Hematopoietic multipotent progenitor cell treated with erythropoietin and hydrocortisone succinate and interleukin-3 and kit ligand, for 6 days (in vitro differentiated cells): ENCODE data around the gene SDHA.
"Not testable (repeated sequence)": the region's sequence is repeated elsewhere in the genome, so short reads cannot be mapped to it uniquely, and the experiment has no call there.

ENCODE experiments used
- DNase-seq: peaks from one replicate; pipeline ENCODE4 v3.0.0-alpha.2; 2015

The SDHA gene

GRCh38 chr5:186091-187041, 31.8 kb upstream of the SDHA start:
- DNase-seq, result no peak

DNA sequence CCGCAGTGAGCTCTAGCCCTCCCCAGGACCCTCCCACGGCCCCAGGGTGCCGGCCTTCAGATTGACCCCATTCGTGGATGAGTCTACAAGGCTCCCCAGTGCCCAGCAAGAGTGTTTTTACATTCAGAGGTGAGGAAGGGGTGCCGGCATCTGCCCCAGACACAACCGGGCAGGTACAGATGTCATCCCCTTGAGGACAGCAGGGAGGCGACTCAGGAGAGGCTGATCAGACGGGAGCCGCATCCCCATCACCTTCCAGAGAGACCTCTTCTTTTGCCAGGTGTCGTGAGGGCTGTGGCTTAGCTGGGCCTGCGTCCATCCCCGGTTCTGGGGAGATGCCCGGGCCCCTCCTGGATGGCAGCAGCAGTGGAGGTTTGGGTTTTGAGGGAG, 31.1 kb upstream of the SDHA start:
- DNase-seq, result no peak

GRCh38 chr5:187617-188451, 30.3 kb upstream of the SDHA start:
- no peak for DNase-seq

DNA sequence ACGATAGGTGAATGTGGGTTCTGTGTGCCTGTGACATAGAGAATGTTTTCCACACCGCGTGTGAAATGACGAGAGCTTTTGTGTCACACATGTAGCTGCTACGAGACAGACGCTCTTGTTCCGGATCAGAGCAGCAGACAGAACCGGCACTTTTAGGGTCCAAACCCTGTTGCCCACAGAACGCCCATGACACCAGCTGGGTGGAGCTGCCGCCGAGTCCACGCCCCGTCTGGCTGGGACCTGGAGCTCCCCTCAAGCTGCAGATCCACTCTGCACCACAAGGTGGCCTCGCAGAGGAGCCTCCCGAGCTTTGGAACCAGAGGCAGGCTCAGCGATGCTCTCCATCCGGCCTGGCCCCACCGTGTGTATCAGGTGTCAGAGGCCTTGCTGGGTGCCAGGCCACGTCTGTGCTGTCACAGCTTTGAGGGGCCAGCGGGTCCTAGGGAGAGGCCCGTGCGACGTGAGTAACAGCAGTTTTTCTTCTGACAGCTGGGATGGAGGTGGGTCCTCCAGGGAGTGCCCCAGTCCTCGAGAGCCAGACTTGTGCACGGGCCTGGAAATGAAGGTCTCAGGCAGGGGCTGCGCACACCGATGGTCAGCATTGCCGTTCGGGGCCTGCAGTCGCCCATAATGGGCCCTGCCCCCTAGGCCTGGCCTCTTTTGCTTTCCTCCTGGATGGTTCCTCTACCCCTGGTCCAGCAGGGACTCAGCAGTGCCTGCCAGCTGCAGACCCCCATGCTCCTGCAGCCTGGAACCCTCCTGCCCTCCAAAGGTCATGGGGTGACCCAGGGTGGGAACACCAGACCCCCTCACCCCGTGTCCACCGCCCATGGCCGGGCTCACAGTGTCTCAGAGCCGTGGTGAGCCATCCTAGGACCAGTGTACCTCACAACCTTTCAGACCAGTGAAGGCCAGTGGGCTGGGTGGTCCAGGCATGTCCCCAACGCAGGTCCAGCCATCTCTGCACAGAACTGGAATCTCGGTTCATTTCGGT, 29.3 kb upstream of the SDHA start:
- peak; percentile 90 for DNase-seq

- DNase-seq, result no peak
Measured at GRCh38 chr5:189486-189885, 28.6 kb upstream of the SDHA start.

- DNase-seq, result no peak
Measured at GRCh38 chr5:189976-190365, 28.1 kb upstream of the SDHA start.

GRCh38 chr5:190366-191035, 27.6 kb upstream of the SDHA start:
- no peak for DNase-seq

GRCh38 chr5:191036-191948, 26.8 kb upstream of the SDHA start, which contains the start of gene LRRC14B:
Gene LRRC14B, plus strand, starts transcription at chr5:191495. Its CDS starts 44 bp downstream, at chr5:191539.
- DNase-seq, result peak; percentile 30

GRCh38 chr5:191949-192690, 26.0 kb upstream of the SDHA start:
- no peak for DNase-seq

GRCh38 chr5:192691-192969, 25.5 kb upstream of the SDHA start:
- no peak for DNase-seq

DNA sequence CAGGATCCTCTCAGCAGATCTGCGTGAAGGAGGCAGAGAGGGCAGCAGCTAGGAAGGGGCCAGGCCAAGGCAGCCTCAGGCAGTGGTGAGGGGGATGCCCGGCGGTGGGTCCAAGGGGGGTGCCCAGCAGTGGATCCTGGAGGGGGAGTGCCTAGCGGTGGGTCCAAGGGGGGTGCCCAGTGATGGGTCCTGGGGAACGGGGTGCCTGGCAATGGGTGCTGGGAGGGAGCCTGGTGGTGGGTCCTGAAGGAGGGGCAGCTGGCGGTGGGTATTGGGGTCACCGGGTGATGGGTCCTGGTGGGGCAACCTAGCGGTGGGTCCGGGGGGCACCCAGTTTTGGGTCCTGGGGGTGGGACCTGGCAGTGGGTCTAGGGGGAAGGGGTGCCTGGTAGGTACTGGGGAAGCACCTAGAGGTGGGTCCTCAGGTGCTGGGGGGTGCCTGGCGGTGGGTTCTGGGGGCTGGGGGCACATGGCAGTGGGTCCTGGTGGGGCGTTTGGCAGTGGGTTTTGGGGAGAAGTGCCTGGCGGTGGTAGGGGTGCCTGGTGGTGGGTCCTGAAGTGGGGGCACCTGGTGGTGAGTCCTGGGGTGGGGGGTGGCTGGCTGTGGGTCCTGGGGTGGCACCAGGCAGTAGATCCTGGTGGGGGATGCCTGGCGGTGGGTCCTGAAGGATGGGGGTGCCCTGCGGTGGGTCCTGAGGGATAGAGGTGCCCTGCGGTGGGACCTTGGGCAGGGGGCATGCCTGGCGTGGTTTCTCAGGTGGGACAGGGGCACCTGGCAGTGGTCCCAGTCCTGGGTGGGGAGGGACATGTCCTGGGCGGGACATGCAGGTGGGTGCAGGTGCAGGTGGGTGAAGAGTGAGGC, 24.9 kb upstream of the SDHA start:
- no peak for DNase-seq

DNA sequence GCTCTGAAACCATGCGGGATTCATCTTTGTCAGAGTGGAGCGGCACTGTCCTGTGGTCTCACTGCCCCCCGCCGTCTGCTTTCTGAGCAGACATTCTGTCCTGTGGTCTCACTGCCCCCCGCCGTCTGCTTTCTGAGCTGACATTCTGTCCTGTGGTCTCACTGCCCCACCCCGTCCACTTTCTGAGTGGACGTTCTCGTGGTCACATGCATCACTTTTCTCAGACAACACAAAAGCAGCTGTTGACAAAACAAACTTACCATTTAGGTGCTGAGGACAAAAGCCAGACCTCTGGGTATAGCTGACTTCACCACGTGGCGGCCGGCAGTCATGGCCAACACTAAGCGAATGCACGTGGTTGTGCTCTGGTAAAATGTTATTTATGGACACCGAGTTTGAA, 24.0 kb upstream of the SDHA start:
- DNase-seq, result no peak

DNA sequence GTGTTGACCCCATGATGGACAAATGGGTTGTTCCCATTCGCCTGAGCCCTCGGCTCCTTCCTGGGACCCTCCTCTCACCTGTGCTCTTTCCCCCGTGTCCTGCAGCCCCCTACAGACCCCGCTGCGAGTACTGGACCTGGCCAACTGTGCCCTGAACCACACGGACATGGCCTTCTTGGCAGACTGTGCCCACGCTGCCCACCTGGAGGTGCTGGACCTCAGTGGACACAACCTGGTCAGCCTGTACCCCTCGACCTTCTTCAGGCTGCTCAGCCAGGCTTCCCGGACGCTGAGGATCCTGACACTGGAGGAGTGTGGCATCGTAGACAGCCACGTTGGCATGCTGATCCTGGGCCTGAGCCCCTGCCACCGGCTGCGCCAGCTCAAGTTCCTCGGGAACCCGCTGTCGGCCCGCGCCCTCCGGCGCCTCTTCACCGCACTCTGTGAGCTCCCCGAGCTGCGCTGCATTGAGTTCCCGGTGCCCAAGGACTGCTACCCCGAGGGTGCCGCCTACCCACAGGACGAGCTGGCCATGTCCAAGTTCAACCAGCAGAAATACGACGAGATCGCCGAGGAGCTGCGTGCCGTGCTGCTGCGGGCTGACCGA, 23.4 kb upstream of the SDHA start:
- no peak for DNase-seq

DNA sequence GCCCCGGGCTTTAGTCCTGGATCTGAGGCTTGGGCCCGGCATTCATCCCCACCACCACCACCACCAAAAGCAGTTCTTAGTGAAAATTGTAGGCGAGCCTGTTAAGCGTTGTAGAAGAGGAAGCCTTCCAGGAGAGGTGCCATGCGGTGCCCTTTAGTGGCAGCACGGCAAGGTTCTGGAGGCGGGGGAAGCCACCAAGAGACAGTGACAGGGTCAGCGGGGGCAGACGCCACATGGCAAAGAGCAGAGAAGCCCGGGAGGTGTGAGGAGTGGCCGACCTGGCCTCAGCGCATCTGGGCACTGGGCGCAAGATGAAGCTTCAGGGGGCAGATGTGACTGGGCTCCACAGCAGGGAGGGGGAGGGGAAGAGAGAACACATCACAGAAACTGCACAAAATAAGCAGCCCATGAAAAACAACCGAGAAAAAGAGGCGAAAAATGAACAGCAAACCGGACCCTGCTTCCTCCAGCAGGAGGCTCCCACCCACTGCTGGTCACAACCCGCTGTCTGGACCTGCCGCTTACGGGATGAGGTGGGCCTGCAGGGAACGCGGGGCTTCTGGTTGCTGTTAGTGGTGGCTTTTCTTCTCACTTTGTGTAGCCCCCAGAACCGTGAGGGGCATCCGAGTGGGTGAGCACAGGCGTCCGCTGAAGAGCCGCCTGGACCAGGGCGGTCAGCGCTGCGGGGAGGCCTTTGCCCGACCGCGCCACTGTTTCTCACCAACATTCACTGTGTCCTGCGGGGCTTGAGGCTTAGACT, 22.5 kb upstream of the SDHA start:
- DNase-seq, result no peak

GRCh38 chr5:196350-196749, 21.8 kb upstream of the SDHA start:
- no peak for DNase-seq

GRCh38 chr5:197031-197430, 21.1 kb upstream of the SDHA start:
- not testable (repeated sequence) for DNase-seq

DNA sequence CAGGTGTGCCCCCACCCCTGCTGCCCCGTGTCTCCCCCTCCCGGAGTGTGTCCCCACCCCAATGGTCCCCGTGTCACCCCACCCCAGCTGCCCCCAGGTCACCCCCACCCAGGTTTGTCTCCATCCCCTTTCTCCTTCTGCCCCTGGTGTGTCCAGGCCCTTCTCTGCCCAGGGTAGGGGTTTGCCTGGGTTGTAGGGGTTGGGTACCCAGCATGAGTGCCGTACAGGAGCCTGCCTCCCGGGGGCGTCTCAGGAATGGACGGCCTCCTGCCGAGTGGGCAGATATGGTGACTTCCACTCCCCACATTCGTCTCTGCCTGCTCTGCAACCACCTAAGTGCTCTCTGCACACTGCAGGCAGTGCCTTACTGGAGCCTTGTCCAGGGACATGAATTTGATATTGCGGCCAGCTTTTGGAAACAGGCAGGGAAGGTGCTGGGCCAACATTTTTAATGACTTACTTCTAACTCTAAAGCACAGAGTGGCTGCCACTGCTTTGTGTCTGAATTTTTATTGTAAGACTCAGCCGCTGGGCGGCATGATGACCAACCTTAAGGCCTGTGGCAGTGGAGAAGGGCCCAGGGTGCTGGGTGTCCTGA, 20.1 kb upstream of the SDHA start:
- DNase-seq, result no peak
